H1 (cell line): ENCODE data around the gene TLE4.

Experiments
- CBX8 ChIP-seq: fragments of 300-800, 300-1000 bp; sonication (generic); IDR thresholded peaks from 2 replicates; pipeline ENCODE4 v1.7.1; 2016; ENCODE audit warnings: low read depth, low read length, borderline replicate concordance
- CHD1 ChIP-seq: IDR thresholded peaks from 2 replicates; pipeline ENCODE4 v1.6.1; 2012; ENCODE audit warnings: low read depth, low read length, improper control_type of control experiment
- EZH2 ChIP-seq: fragments of 200-600 bp; sonication (generic); IDR thresholded peaks from 2 replicates; pipeline ENCODE4 v1.7.1; 2012; ENCODE audit warnings: low read depth, mild to moderate bottlenecking, moderate library complexity, low read length, inconsistent platforms; ENCODE audit not compliant: severe bottlenecking
- KDM4A ChIP-seq: IDR thresholded peaks from one replicate; pipeline ENCODE4 v1.7.1; 2012; ENCODE audit warnings: low read depth, mild to moderate bottlenecking, moderate library complexity, low read length, inconsistent platforms; ENCODE audit not compliant: severe bottlenecking
- NRF1 ChIP-seq: IDR thresholded peaks from 2 replicates; pipeline ENCODE4 v1.6.1; 2011; ENCODE audit warnings: mild to moderate bottlenecking, low read depth, low read length, improper control_type of control experiment
- POLR2A ChIP-seq, 2 experiments: IDR thresholded peaks; 1 replicate in 1 of 2; 2 replicates in 1 of 2; pipeline ENCODE4 v1.6.1; 2011; ENCODE audit warnings: low read depth in 2 of 2, low read length in 2 of 2, mild to moderate bottlenecking in 2 of 2; ENCODE audit errors: control extremely low read depth in 1 of 2
- POLR2AphosphoS5 ChIP-seq: IDR thresholded peaks from 2 replicates; pipeline ENCODE4 v1.6.1; 2011; ENCODE audit warnings: low read depth, low read length
- RAD21 ChIP-seq, 2 experiments: IDR thresholded peaks in 1 of 2; conservative IDR thresholded peaks in 1 of 2; 2 replicates each; pipeline ENCODE4 v1.6.1; 2011; ENCODE audit warnings: low read depth in 2 of 2, low read length in 2 of 2, improper control_type of control experiment in 1 of 2, inconsistent platforms in 1 of 2, mild to moderate bottlenecking in 1 of 2, moderate library complexity in 1 of 2
- RXRA ChIP-seq: IDR thresholded peaks from 2 replicates; pipeline ENCODE4 v1.6.1; 2011; ENCODE audit warnings: low read depth, mild to moderate bottlenecking, low read length, moderate library complexity; ENCODE audit not compliant: insufficient read depth
- ZNF274 ChIP-seq: IDR thresholded peaks from 2 replicates; pipeline ENCODE4 v1.7.0; 2012; ENCODE audit warnings: low read length, borderline replicate concordance; ENCODE audit errors: extremely low read depth
- TF ChIP-seq, protein P1 (sequence below): IDR thresholded peaks from 2 replicates; pipeline ENCODE4 v1.6.1; 2012; ENCODE audit warnings: inconsistent platforms
- TF ChIP-seq, protein P2 (sequence below), 3 experiments: IDR thresholded peaks; 1 replicate in 2 of 3; 2 replicates in 1 of 3; pipeline versions ENCODE4 v1.5.1 to v1.6.1; 2011; ENCODE audit warnings: low read length in 3 of 3, mild to moderate bottlenecking in 3 of 3, inconsistent platforms in 2 of 3, low read depth in 1 of 3, moderate library complexity in 1 of 3; ENCODE audit not compliant: insufficient read depth in 1 of 3; ENCODE audit errors: control extremely low read depth in 1 of 3

DNA sequence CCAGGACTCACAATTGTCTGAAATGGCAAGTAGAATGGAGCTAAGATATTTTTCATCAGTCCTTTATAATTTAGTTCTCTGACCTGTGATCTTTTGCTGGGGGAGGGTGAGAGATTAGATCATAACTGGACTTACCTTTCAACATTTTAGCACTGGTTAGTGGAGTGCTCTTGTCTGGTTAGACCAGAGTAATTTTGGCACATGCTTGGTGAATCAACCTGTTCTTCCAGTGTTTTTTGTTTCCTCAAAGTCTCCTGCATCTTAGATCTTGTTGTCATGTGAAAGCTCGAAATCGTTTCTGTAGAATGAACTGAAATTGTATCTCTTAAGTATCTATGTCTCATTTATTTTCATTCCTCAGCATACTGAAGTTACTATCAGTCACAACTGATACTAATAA lies 122.4 kb downstream of the TLE4 start:
- TF ChIP-seq ZNF274 = no peak
- no peak for TF ChIP-seq CBX8
- TF ChIP-seq, protein P1, sequence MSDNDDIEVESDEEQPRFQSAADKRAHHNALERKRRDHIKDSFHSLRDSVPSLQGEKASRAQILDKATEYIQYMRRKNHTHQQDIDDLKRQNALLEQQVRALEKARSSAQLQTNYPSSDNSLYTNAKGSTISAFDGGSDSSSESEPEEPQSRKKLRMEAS = no peak
- no peak for TF ChIP-seq NRF1
- TF ChIP-seq, protein P2, sequence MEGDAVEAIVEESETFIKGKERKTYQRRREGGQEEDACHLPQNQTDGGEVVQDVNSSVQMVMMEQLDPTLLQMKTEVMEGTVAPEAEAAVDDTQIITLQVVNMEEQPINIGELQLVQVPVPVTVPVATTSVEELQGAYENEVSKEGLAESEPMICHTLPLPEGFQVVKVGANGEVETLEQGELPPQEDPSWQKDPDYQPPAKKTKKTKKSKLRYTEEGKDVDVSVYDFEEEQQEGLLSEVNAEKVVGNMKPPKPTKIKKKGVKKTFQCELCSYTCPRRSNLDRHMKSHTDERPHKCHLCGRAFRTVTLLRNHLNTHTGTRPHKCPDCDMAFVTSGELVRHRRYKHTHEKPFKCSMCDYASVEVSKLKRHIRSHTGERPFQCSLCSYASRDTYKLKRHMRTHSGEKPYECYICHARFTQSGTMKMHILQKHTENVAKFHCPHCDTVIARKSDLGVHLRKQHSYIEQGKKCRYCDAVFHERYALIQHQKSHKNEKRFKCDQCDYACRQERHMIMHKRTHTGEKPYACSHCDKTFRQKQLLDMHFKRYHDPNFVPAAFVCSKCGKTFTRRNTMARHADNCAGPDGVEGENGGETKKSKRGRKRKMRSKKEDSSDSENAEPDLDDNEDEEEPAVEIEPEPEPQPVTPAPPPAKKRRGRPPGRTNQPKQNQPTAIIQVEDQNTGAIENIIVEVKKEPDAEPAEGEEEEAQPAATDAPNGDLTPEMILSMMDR (IDR thresholded peaks at IDR 0.05; ENCODE audit: control extremely low read depth in 1 of 3, insufficient read depth in 1 of 3, low read depth in 1 of 3, low read length in 3 of 3) = no peak
- TF ChIP-seq POLR2A (IDR thresholded peaks at IDR 0.05; ENCODE audit: control extremely low read depth in 1 of 2, low read depth in 2 of 2, low read length in 2 of 2) = no peak
- no peak for TF ChIP-seq CHD1
- TF ChIP-seq KDM4A = no peak
- TF ChIP-seq RXRA = no peak
- TF ChIP-seq POLR2AphosphoS5 = no peak
- TF ChIP-seq EZH2 = no peak
- no peak for TF ChIP-seq RAD21 (IDR thresholded peaks at IDR 0.05 in 1 of 2, conservative IDR thresholded peaks at IDR 0.05 in 1 of 2; ENCODE audit: low read depth in 2 of 2, low read length in 2 of 2)
